ENCODE results near the gene FIS1. TPM values are rescaled to one million over a fixed set of nuclear protein-coding genes. Genes with fewer than 3 reads are reported as not detected.

Gene FIS1
- total and polyA plus RNA-seq, 2 experiments from 2014 or later: 130 to 131 TPM

- H3F3A ChIP-seq (replicated peaks; ENCODE audit: low read depth): 0 out of 2 replicates have a peak, but pooled peaks cover 3% of the 10 kb centered on the region
- H3K79me2 ChIP-seq (replicated peaks; ENCODE audit: insufficient read depth): peaks cover 32% of the 10 kb centered on the region
- H3K9me2 ChIP-seq (ENCODE audit: insufficient read depth): no peaks in the 10 kb centered on the region
- TF ChIP-seq ZNF331 (CRISPR knock-in tag; IDR thresholded peaks at IDR 0.05; ENCODE audit: low read depth): no peak
- peak; percentile 78 for TF ChIP-seq ETS1 (IDR thresholded peaks at IDR 0.05)
- peak; percentile 60 for TF ChIP-seq POLR2AphosphoS5 (IDR thresholded peaks at IDR 0.05; ENCODE audit: low read depth)
- no peak for TF ChIP-seq REST (IDR thresholded peaks at IDR 0.05; ENCODE audit: unreplicated experiment)
- peak; percentile 74 for TF ChIP-seq CREB1 (CRISPR knock-in tag; IDR thresholded peaks at IDR 0.05; ENCODE audit: low read depth)
- TF ChIP-seq JUNB (IDR thresholded peaks at IDR 0.05; ENCODE audit: unreplicated experiment): no peak
- peak in 1 of 2 experiments; percentile 50; a peak in 2 of 4 replicates for TF ChIP-seq CTCF (conservative IDR thresholded peaks at IDR 0.05; ENCODE audit: low read depth in 2 of 2)
- no peak for TF ChIP-seq NANOG (IDR thresholded peaks at IDR 0.05; ENCODE audit: borderline replicate concordance)
- TF ChIP-seq EZH2phosphoT487 (IDR thresholded peaks at IDR 0.05; ENCODE audit: unreplicated experiment): no peak
- TF ChIP-seq STAT1 (IDR thresholded peaks at IDR 0.05; ENCODE audit: unreplicated experiment): no peak
- H3K27ac Mint-ChIP-seq: peak within 1 kb of the TSS; percentile 90
- no peak within 1 kb of the TSS for H3K27ac ChIP-seq (ENCODE audit: low read depth)
- H3K27me3 ChIP-seq (ENCODE audit: insufficient read depth): no peaks in the 10 kb centered on the region
- DNase-seq (ENCODE audit: low spot score): peak; percentile 100
- H3K4me3 Mint-ChIP-seq: peak within 1 kb of the TSS; percentile 97
- peak; percentile 90 for ATAC-seq
- H3K36me3 ChIP-seq (ENCODE audit: insufficient read depth): no peaks in the 10 kb centered on the region
- H3K36me3 Mint-ChIP-seq (ENCODE audit: low read depth): peaks cover 10% of the 10 kb centered on the region
- peaks cover 24% of the 10 kb centered on the region for H3K4me1 Mint-ChIP-seq
- 0 out of 2 replicates have a peak, but pooled peaks cover 4% of the 10 kb centered on the region for H4K20me1 ChIP-seq (replicated peaks; ENCODE audit: insufficient read depth)
- peaks cover 12% of the 10 kb centered on the region for H3K4me1 ChIP-seq (ENCODE audit: insufficient read depth)
- no peaks in the 10 kb centered on the region for H3K9me3 Mint-ChIP-seq
- H3K4me2 ChIP-seq: peak within 1 kb of the TSS; percentile 80
- H3K27me3 Mint-ChIP-seq (ENCODE audit: insufficient read depth, low read depth, poor library complexity): peaks cover 17% of the 10 kb centered on the region
- peak within 1 kb of the TSS; percentile 66; the same call in 1 of the 2 replicates for H2AFZ ChIP-seq
- peak within 1 kb of the TSS; percentile 64 for H3K4me3 ChIP-seq
Measured at GRCh38 chr7:101217388-101218235, 27.3 kb downstream of the FIS1 start, which contains the start of the genes PLOD3 and ZNHIT1. Gene PLOD3 (minus strand): TSS chr7:101217581. CDS start chr7:101217274, 307 bp downstream. Gene ZNHIT1 (plus strand): TSS chr7:101218165. CDS start chr7:101218196, 31 bp downstream.
